ENCODE measurements around the gene TAF4. TPM values are rescaled to one million over a fixed set of nuclear protein-coding genes. Genes with fewer than 3 reads are reported as not detected.

Gene TAF4
- total and polyA plus RNA-seq, 2 of the 13 experiments (the other 11 are each of a cell fraction or from before 2014, with no cell fraction given): 5.9 to 12.0 TPM

DNA sequence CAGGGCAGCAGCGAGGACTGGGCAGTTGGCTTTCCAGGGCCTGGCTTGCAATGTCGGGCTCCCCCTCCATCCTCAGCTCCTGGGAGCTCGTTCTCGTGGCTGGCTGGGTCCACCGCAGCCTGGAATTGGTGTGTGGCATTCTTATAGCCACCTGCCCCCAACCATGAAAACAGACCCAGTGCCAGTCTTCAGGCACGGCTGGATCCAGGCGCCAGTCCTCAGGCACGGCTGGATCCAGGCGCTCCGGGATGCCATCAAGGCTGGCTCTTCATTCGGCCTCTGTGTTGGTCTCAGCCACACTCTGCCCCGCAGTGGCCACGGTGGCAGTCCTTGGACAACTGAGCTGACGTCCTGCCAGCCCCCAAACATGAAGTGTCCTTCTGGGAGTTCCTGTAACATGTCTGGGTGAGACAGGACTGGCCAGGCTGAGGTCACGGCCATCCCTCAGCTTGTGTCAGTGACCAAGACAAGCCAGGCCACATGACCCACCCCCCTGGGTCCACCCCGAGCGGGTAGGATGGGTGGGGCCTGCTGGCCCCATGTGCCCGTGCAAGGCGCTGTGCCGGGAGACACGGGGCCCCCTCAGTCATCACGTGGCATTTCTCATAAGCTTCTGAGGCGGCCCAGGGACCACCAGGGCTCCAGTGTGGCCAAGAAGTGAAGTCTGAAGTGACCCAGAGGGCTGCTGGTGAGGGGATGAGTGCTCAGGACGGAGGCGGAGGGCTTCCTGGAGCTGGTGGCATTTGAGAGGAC is 99.0 kb downstream of the TAF4 start (continued):
- TF ChIP-seq ZBTB7A (CRISPR knock-in tag; IDR thresholded peaks at IDR 0.05) (no peak), ZMYM2 (CRISPR knock-in tag; IDR thresholded peaks at IDR 0.05) (no peak), NKX3-1 (CRISPR knock-in tag; IDR thresholded peaks at IDR 0.05) (no peak), ZNF572 (CRISPR knock-in tag; IDR thresholded peaks at IDR 0.05) (no peak), NFKBIZ (CRISPR knock-in tag; IDR thresholded peaks at IDR 0.05) (no peak), SKI (IDR thresholded peaks at IDR 0.05; ENCODE audit: partially characterized antibody) (no peak), CHCHD3 (CRISPR knock-in tag; IDR thresholded peaks at IDR 0.05) (no peak), SIX1 (CRISPR knock-in tag; IDR thresholded peaks at IDR 0.05; ENCODE audit: borderline replicate concordance) (no peak), ZNF678 (CRISPR knock-in tag; IDR thresholded peaks at IDR 0.05) (no peak), ZNF20 (CRISPR knock-in tag; IDR thresholded peaks at IDR 0.05) (no peak), ZNF777 (CRISPR knock-in tag; IDR thresholded peaks at IDR 0.05) (no peak), ZNF264 (CRISPR knock-in tag; IDR thresholded peaks at IDR 0.05) (no peak), JUNB (CRISPR knock-in tag; IDR thresholded peaks at IDR 0.05; ENCODE audit: borderline replicate concordance) (no peak), ESRRA (CRISPR knock-in tag; IDR thresholded peaks at IDR 0.05; ENCODE audit: low read depth) (no peak), RXRB (CRISPR knock-in tag; IDR thresholded peaks at IDR 0.05; ENCODE audit: borderline replicate concordance) (peak; percentile 38; the same call in 1 of the 2 replicates), ZNF781 (CRISPR knock-in tag; IDR thresholded peaks at IDR 0.05; ENCODE audit: borderline replicate concordance, not compliant biosample characterization) (no peak), MIER2 (CRISPR knock-in tag; IDR thresholded peaks at IDR 0.05) (no peak), ZNF597 (CRISPR knock-in tag; IDR thresholded peaks at IDR 0.05) (no peak), ZFAT (CRISPR knock-in tag; conservative IDR thresholded peaks at IDR 0.05) (no peak), ZNF274 (CRISPR knock-in tag; IDR thresholded peaks at IDR 0.05) (0 out of 2 replicates have a peak, but pooled peaks have one; percentile 72), RBAK (CRISPR knock-in tag; IDR thresholded peaks at IDR 0.05) (no peak), NR1H2 (CRISPR knock-in tag; IDR thresholded peaks at IDR 0.05; ENCODE audit: borderline replicate concordance, low read depth) (no peak), PHF5A (CRISPR knock-in tag; IDR thresholded peaks at IDR 0.05; ENCODE audit: low read depth, unreplicated experiment) (no peak), SRY (CRISPR knock-in tag; IDR thresholded peaks at IDR 0.05) (peak; percentile 68; the same call in 1 of the 2 replicates), ZNF558 (CRISPR knock-in tag; IDR thresholded peaks at IDR 0.05; ENCODE audit: borderline replicate concordance) (no peak), FOXJ3 (CRISPR knock-in tag; IDR thresholded peaks at IDR 0.05; ENCODE audit: borderline replicate concordance) (no peak), EHMT2 (IDR thresholded peaks at IDR 0.05; ENCODE audit: borderline replicate concordance, low read depth, low read length) (no peak)
- TF ChIP-seq, protein P1, sequence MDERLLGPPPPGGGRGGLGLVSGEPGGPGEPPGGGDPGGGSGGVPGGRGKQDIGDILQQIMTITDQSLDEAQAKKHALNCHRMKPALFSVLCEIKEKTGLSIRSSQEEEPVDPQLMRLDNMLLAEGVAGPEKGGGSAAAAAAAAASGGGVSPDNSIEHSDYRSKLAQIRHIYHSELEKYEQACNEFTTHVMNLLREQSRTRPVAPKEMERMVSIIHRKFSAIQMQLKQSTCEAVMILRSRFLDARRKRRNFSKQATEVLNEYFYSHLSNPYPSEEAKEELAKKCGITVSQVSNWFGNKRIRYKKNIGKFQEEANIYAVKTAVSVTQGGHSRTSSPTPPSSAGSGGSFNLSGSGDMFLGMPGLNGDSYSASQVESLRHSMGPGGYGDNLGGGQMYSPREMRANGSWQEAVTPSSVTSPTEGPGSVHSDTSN (CRISPR knock-in tag; IDR thresholded peaks at IDR 0.05): no peak
- TF ChIP-seq, protein P2, sequence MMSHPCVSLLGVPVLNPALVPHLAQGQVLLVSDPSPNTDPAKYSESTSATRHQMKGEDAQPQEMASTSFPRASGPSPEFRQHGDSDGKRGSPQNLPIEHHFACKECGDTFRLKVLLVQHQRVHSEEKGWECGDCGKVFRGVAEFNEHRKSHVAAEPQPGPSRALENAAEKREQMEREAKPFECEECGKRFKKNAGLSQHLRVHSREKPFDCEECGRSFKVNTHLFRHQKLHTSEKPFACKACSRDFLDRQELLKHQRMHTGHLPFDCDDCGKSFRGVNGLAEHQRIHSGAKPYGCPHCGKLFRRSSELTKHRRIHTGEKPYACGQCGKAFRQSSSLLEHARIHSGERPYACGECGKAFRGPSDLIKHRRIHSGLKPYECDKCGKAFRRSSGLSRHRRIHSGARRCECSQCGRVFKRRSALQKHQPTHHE (CRISPR knock-in tag; IDR thresholded peaks at IDR 0.05; ENCODE audit: borderline replicate concordance): no peak

Measured in HepG2 (cell line).